ENCODE measurements around the gene ARSA.

DNA sequence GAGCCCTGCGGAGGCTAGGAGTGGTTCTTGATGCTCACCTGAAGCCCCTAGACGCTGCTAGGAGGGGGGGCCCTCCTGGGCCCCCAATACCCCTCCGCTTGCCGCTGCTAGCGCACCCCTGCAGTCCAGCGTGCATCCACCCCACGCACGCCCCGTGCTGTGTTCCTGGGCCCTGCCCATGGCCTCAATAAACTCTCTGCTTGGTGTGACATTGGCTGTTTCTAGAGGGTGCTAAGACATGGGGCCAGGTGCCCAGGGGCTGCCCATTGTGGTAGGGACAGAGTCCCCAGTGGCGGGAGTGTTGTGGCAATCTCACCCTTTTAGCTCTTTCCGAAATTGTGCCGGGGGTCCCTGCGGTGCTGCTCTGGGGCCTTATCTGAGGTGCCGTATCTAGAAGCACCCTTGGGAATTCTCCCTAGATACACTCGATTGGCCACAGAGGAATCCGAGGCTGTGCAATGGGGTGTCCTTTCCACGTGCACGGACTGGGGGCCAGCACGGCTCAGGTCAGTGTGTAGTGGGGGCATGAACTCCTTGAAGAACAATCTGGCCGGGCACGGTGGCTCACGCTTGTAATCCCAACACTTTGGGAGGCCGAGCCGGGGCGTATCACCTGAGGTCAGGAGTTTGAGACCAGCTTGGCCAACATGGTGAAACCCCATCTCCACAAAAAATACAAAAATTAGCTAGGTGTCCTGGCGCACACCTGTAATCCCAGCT, 16.5 kb downstream of the ARSA start:
- TF ChIP-seq, protein P1, sequence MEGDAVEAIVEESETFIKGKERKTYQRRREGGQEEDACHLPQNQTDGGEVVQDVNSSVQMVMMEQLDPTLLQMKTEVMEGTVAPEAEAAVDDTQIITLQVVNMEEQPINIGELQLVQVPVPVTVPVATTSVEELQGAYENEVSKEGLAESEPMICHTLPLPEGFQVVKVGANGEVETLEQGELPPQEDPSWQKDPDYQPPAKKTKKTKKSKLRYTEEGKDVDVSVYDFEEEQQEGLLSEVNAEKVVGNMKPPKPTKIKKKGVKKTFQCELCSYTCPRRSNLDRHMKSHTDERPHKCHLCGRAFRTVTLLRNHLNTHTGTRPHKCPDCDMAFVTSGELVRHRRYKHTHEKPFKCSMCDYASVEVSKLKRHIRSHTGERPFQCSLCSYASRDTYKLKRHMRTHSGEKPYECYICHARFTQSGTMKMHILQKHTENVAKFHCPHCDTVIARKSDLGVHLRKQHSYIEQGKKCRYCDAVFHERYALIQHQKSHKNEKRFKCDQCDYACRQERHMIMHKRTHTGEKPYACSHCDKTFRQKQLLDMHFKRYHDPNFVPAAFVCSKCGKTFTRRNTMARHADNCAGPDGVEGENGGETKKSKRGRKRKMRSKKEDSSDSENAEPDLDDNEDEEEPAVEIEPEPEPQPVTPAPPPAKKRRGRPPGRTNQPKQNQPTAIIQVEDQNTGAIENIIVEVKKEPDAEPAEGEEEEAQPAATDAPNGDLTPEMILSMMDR (IDR thresholded peaks at IDR 0.05; ENCODE audit: low read depth, low read length, missing input control), result no peak
- no peak for TF ChIP-seq JUND (IDR thresholded peaks at IDR 0.05)
- no peak for TF ChIP-seq TAF1 (conservative IDR thresholded peaks at IDR 0.05)
- TF ChIP-seq, protein P2, sequence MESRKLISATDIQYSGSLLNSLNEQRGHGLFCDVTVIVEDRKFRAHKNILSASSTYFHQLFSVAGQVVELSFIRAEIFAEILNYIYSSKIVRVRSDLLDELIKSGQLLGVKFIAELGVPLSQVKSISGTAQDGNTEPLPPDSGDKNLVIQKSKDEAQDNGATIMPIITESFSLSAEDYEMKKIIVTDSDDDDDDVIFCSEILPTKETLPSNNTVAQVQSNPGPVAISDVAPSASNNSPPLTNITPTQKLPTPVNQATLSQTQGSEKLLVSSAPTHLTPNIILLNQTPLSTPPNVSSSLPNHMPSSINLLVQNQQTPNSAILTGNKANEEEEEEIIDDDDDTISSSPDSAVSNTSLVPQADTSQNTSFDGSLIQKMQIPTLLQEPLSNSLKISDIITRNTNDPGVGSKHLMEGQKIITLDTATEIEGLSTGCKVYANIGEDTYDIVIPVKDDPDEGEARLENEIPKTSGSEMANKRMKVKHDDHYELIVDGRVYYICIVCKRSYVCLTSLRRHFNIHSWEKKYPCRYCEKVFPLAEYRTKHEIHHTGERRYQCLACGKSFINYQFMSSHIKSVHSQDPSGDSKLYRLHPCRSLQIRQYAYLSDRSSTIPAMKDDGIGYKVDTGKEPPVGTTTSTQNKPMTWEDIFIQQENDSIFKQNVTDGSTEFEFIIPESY (IDR thresholded peaks at IDR 0.05), result no peak
